Activated T-helper 9 cell treated with anti-CD3 and anti-CD28 coated beads, Interleukin-2, amount 50 U/mL, for 16 hours (primary cell): ENCODE data around the gene MAP3K5.

ENCODE experiments used
- DNase-seq: peaks from one replicate; pipeline ENCODE4 v3.0.0-alpha.2; 2020; ENCODE audit warnings: low read depth

Gene MAP3K5

GRCh38 chr6:136644597-136644952 is 147.7 kb downstream of the MAP3K5 start:
- no peak for DNase-seq

- peak; percentile 65 for DNase-seq
Observed at GRCh38 chr6:136643850-136644596, 148.3 kb downstream of the MAP3K5 start.

- DNase-seq, result no peak
Observed at GRCh38 chr6:136641873-136642465, 150.3 kb downstream of the MAP3K5 start.

GRCh38 chr6:136641166-136641565 is 151.1 kb downstream of the MAP3K5 start:
- no peak for DNase-seq

GRCh38 chr6:136640132-136640915 is 152.0 kb downstream of the MAP3K5 start:
- no peak for DNase-seq

- no peak for DNase-seq
Observed at GRCh38 chr6:136639702-136640101, 152.6 kb downstream of the MAP3K5 start.

GRCh38 chr6:136635615-136636014 is 156.7 kb downstream of the MAP3K5 start:
- DNase-seq, result no peak

- no peak for DNase-seq
Observed at GRCh38 chr6:136633355-136633754, 158.9 kb downstream of the MAP3K5 start.

- no peak for DNase-seq
Observed at GRCh38 chr6:136628996-136629395, 163.3 kb downstream of the MAP3K5 start.

- no peak for DNase-seq
Observed at GRCh38 chr6:136627191-136627590, 165.1 kb downstream of the MAP3K5 start.

- no peak for DNase-seq
Observed at GRCh38 chr6:136625293-136625692, 167.0 kb downstream of the MAP3K5 start.

- no peak for DNase-seq
Observed at GRCh38 chr6:136624347-136624746, 167.9 kb downstream of the MAP3K5 start.

GRCh38 chr6:136618086-136618485 is 174.2 kb downstream of the MAP3K5 start:
- DNase-seq, result no peak

GRCh38 chr6:136616527-136616926 is 175.8 kb downstream of the MAP3K5 start:
- DNase-seq, result no peak

- no peak for DNase-seq
Observed at GRCh38 chr6:136614994-136615393, 177.3 kb downstream of the MAP3K5 start.

GRCh38 chr6:136614350-136614749 is 177.9 kb downstream of the MAP3K5 start:
- DNase-seq, result no peak

GRCh38 chr6:136613477-136613876 is 178.8 kb downstream of the MAP3K5 start:
- DNase-seq, result no peak

GRCh38 chr6:136612666-136613389 is 179.4 kb downstream of the MAP3K5 start:
- no peak for DNase-seq

GRCh38 chr6:136611746-136612145 is 180.5 kb downstream of the MAP3K5 start:
- DNase-seq, result no peak

- DNase-seq, result no peak
Observed at GRCh38 chr6:136611133-136611532, 181.1 kb downstream of the MAP3K5 start.

- DNase-seq, result no peak
Observed at GRCh38 chr6:136609873-136610706, 182.2 kb downstream of the MAP3K5 start.

GRCh38 chr6:136608991-136609390 is 183.3 kb downstream of the MAP3K5 start:
- no peak for DNase-seq
